Measurements from ENCODE around the gene MFSD8.
"Not testable (repeated sequence)": the region's sequence is repeated elsewhere in the genome, so short reads cannot be mapped to it uniquely, and the experiment has no call there.

MFSD8 gene

DNA sequence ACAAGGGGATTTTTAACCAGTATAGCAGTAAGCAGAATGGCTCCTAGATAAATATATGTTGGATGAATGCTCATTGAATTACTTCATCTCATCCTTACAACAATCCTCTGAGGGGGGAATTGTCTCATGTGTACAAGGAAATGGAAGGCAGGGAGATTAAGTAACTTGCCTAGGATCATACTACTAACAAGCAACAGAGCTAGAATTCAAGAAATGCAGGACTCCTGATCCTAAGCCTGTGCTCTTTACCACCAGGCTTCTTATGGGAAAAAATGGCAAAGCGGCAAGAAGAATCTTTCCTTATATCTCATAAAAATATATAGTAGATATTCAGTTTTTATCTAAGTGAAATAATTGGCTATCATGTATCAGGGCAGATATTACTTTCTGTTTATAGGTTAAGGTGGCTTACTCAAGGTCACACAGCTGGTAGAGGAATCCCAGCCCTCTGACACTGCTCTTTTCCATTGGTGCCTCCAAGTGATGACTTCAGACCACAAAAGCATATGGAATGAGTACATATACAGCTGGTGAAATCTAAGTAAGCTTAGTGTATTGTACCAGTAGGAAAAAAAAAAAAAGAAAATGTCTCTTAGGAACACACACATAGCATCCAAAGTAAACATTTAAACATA is 2.3 kb upstream of the MFSD8 start:
- no peak for TF ChIP-seq CTCF (IDR thresholded peaks at IDR 0.05; ENCODE audit: low read depth, low read length)
- H3K4me3 ChIP-seq (ENCODE audit: low read depth, low read length), result no peak overlapping the region

DNA sequence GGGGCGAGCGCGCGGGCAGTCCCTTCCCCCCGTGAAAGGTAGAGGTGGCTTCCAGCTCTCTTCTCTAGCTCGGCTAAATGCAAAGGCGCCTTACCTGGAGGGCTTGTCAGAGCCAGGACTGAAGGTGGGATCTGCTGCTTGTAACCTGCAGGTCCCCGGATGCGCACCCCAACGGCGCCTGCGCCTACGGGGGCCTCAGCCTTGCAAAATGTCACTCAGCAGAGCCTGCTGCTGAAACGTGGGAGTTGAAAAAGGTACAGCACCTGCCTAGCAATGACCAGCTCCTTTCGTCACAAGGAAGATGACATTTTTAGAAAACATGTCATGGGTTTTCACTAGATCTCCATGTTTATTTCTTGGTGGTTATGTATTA is 816 bp upstream of the MFSD8 start:
- H3K4me3 ChIP-seq (ENCODE audit: low read depth, low read length), result peak overlapping the region; percentile 97
- no peak for TF ChIP-seq CTCF (IDR thresholded peaks at IDR 0.05; ENCODE audit: low read depth, low read length)

GRCh38 chr4:127964426-127965061 is 429 bp downstream of the MFSD8 start:
- H3K4me3 ChIP-seq (ENCODE audit: low read depth, low read length), result peak overlapping the region; percentile 97

- H3K4me3 ChIP-seq (ENCODE audit: low read depth, low read length), result peak overlapping the region; percentile 97
These were observed 1.2 kb downstream of the MFSD8 start for GRCh38 chr4:127963633-127964398.

GRCh38 chr4:127959794-127960193 is 5.2 kb downstream of the MFSD8 start:
- H3K4me3 ChIP-seq (ENCODE audit: low read depth, low read length), result no peak overlapping the region
- TF ChIP-seq CTCF (IDR thresholded peaks at IDR 0.05; ENCODE audit: low read depth, low read length), result no peak

- no peak for TF ChIP-seq CTCF (IDR thresholded peaks at IDR 0.05; ENCODE audit: low read depth, low read length)
- H3K4me3 ChIP-seq (ENCODE audit: low read depth, low read length), result no peak overlapping the region
These were observed 7.9 kb downstream of the MFSD8 start for GRCh38 chr4:127957105-127957504.

GRCh38 chr4:127936974-127937373 is 28.0 kb downstream of the MFSD8 start:
- no peak for TF ChIP-seq CTCF (IDR thresholded peaks at IDR 0.05; ENCODE audit: low read depth, low read length)
- no peak overlapping the region for H3K4me3 ChIP-seq (ENCODE audit: low read depth, low read length)

- H3K4me3 ChIP-seq (ENCODE audit: low read depth, low read length), result not testable (repeated sequence)
These were observed 33.1 kb downstream of the MFSD8 start for GRCh38 chr4:127931836-127932235.
